Spleen (tissue), 11 donors: ENCODE data around the gene ABHD8. TPM values are rescaled to one million over a fixed set of nuclear protein-coding genes. Genes with fewer than 3 reads are reported as not detected.

Source experiments
- DNase-seq: peaks from one replicate; pipeline ENCODE4 v3.0.0-alpha.2; 2020
- H3K27ac ChIP-seq, 8 donors: fragments of 200-600 bp; sonication (generic) in 7 of 8; 1 replicate in 4 of 8; 2 replicates in 4 of 8; pipeline versions ENCODE4 v1.5.0 to v1.8.0; 2016 to 2021; ENCODE audit warnings: inconsistent platforms in 4 of 8, mild to moderate bottlenecking in 4 of 8, moderate library complexity in 1 of 8
- H3K27me3 ChIP-seq, 7 donors: fragments of 200-600 bp; sonication (generic) in 6 of 7; replicated peaks in 1 of 7; 1 replicate in 4 of 7; 2 replicates in 3 of 7; pipeline versions ENCODE4 v1.5.0 to v1.8.0; 2016 to 2021; ENCODE audit warnings: inconsistent platforms in 3 of 7, mild to moderate bottlenecking in 1 of 7
- H3K36me3 ChIP-seq, 6 donors: fragments of 200-600 bp; sonication (generic) in 5 of 6; 1 replicate in 4 of 6; 2 replicates in 2 of 6; pipeline versions ENCODE4 v1.5.0 to v1.8.0; 2016 to 2021; ENCODE audit warnings: inconsistent platforms in 2 of 6
- H3K4me1 ChIP-seq, 6 donors: fragments of 200-600 bp; sonication (generic) in 5 of 6; 1 replicate in 3 of 6; 2 replicates in 3 of 6; pipeline versions ENCODE4 v1.5.0 to v1.8.0; 2016 to 2021; ENCODE audit warnings: inconsistent platforms in 3 of 6
- H3K4me3 ChIP-seq, 8 donors: fragments of 200-600 bp; sonication (generic) in 7 of 8; 1 replicate in 4 of 8; 2 replicates in 4 of 8; pipeline versions ENCODE4 v1.5.0 to v1.8.0; 2016 to 2021; ENCODE audit warnings: inconsistent platforms in 4 of 8, mild to moderate bottlenecking in 4 of 8, moderate library complexity in 2 of 8
- H3K9me3 ChIP-seq, 8 donors: fragments of 200-600 bp; sonication (generic) in 7 of 8; 1 replicate in 4 of 8; 2 replicates in 4 of 8; pipeline versions ENCODE4 v1.5.0 to v1.8.0; 2016 to 2021; ENCODE audit warnings: inconsistent platforms in 4 of 8
- POLR2A ChIP-seq, 3 donors: fragments of 450-650 bp; IDR thresholded peaks; one replicate each; pipeline ENCODE4 v1.5.1; 2017; ENCODE audit warnings: antibody characterized with exemption in 3 of 3, mild to moderate bottlenecking in 1 of 3
- POLR2AphosphoS5 ChIP-seq, 3 donors: sonication (generic); formaldehyde crosslinking; IDR thresholded peaks; one replicate each; pipeline ENCODE4 v1.5.1; 2017; ENCODE audit warnings: antibody characterized with exemption in 3 of 3
- WGBS, 5 donors: extraction: QIAGEN DNeasy Blood & Tissue Kit in 3 of 5; methylation state at CpG; one replicate each; pipeline versions ENCODE4 v1.1.5 to v1.1.7; 2013 to 2018; 5-methylcytosine and 5-hydroxymethylcytosine counted together
- intact Hi-C: fragments of 100-400 bp; cut with DNase I; formaldehyde crosslinking; loops from one replicate; pipeline ENCODE4 v1.15.0; 2023; ENCODE audit warnings: low total_unique reads
- polyA plus RNA-seq, 3 donors: library from polyadenylated mRNA; stranded (reverse); fragments of 200-250 nt; gene quantifications; one replicate each; pipeline ENCODE4 v1.2.1, GENCODE V29; 2013
- total RNA-seq, 7 donors: library from RNA; depleted of rRNA in 3 of 7; stranded (reverse); fragments of >200 nt in 3 of 7; fragmentation: NEBNext Ultra II Directional in 4 of 7; extraction: Animal tissue kit (Norgen Biotek cat#: 25700) in 4 of 7; gene quantifications; one replicate each; pipeline versions ENCODE4 v1.1.0 to v1.2.1, GENCODE V29; 2016 to 2021
- TF ChIP-seq, protein P1 (sequence below), 11 experiments: fragments of 200-600 bp in 7 of 11; fragments of 450-650 bp in 4 of 11; sonication (generic) in 4 of 11; IDR thresholded peaks in 8 of 11; conservative IDR thresholded peaks in 3 of 11; 1 replicate in 7 of 11; 2 replicates in 4 of 11; pipeline versions ENCODE4 v1.4.0 to v1.8.0; 2016 to 2021; ENCODE audit warnings: antibody characterized with exemption in 11 of 11, inconsistent platforms in 4 of 11, mild to moderate bottlenecking in 1 of 11
- donor health status: healthy with polysubstance abuse.
- donor health status: DM: no; HTN: no; CAD: no; lungs with moderate emphysema.
- donor health status: DM: no; HTN: no; CAD: no.
- donor health status: Bipolar disorder and iron deficiency.
- donor health status: healthy.
- donor health status: DM: no; HTN: no; CAD: no.
- donor health status: DM: yes; HTN: yes; CAD: no.

The ABHD8 gene
- total and polyA plus RNA-seq, 10 donors, result 6.5 to 18.7 (median 12.2) TPM

DNA sequence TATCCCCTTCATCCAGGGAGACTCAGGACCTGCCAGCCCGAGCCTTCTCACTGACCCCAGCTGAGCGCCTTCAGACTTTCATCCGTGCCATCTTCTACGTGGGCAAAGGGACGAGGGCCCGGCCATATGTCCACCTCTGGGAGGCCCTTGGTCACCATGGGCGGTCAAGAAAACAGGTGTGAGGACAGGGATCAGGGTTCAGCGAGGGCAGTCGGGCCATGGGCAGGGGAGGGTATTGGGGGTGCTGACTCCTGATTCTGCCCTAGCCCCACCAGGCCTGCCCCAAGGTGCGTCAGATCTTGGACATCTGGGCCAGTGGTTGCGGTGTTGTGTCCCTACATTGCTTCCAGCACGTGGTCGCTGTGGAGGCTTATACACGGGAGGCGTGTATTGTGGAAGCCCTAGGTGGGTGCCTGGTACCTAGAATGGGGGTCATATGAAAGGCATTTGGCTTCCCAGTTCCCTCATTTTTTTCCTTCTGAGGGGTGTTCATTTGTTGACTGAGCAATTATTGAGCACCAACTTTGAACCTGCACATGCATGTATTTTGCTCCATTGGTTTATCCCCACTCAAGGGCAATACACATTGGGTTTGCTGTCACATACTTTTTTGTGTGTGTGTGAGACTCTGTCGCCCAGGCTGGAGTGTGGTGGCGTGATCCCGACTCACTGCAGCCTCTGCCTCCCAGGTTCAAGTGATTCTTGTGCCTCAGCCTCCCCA lies 17.6 kb downstream of the ABHD8 start:
- Histone ChIP-seq H3K27me3 (peaks cover 0 to 32% (median 14%) of the 10 kb centered on the region in 7 donors), H3K27ac (no peak overlapping the region), H3K4me3 (no peak overlapping the region), H3K4me1 (peaks cover 11 to 36% (median 24%) of the 10 kb centered on the region in 6 donors), H3K36me3 (peaks cover 0 to 25% (median 3%) of the 10 kb centered on the region in 6 donors), H3K9me3 (no peaks in the 10 kb centered on the region)
- TF ChIP-seq POLR2AphosphoS5 (IDR thresholded peaks at IDR 0.05) (no peak), POLR2A (IDR thresholded peaks at IDR 0.05) (no peak)
- TF ChIP-seq, protein P1, sequence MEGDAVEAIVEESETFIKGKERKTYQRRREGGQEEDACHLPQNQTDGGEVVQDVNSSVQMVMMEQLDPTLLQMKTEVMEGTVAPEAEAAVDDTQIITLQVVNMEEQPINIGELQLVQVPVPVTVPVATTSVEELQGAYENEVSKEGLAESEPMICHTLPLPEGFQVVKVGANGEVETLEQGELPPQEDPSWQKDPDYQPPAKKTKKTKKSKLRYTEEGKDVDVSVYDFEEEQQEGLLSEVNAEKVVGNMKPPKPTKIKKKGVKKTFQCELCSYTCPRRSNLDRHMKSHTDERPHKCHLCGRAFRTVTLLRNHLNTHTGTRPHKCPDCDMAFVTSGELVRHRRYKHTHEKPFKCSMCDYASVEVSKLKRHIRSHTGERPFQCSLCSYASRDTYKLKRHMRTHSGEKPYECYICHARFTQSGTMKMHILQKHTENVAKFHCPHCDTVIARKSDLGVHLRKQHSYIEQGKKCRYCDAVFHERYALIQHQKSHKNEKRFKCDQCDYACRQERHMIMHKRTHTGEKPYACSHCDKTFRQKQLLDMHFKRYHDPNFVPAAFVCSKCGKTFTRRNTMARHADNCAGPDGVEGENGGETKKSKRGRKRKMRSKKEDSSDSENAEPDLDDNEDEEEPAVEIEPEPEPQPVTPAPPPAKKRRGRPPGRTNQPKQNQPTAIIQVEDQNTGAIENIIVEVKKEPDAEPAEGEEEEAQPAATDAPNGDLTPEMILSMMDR (IDR thresholded peaks at IDR 0.05 in 8 of 11, conservative IDR thresholded peaks at IDR 0.05 in 3 of 11), result no peak
- no peak for DNase-seq
- intact Hi-C loops, result no loop called here
- WGBS, 5 donors, result 91 to 93% (median 92%) methylated on average over 17 to 18 of the region's 18 CpGs

DNA sequence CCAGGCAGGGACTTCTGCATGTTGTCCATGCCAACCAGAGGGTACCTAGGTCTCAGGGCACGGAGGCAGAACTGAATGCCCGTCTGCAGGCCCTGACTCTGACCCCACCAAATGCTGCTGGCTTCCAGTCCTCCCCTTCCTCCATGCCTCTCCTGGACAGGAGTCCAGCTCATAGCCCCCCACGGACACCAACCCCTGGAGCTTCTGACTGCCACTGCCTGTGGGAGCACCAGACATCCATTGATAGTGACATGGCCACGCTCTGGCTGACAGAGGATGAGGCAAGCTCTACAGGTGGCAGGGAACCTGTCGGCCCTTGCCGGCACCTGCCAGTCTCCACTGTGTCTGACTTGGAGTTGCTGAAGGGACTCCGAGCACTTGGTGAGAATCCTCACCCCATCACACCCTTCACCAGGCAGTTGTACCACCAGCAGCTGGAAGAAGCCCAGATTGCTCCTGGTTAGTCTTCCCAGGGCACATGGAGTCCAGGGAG lies 19.7 kb downstream of the ABHD8 start:
- Histone ChIP-seq H3K9me3 (no peaks in the 10 kb centered on the region), H3K36me3 (peaks cover 0 to 37% (median 5%) of the 10 kb centered on the region in 6 donors), H3K27me3 (peaks cover 0 to 26% (median 14%) of the 10 kb centered on the region in 7 donors), H3K27ac (no peak overlapping the region), H3K4me3 (no peak overlapping the region), H3K4me1 (peaks cover 11 to 24% (median 19%) of the 10 kb centered on the region in 6 donors)
- DNase-seq, result no peak
- 80 to 97% (median 91%) methylated on average over 1 to 7 of the region's 7 CpGs for WGBS, 5 donors
- no peak for TF ChIP-seq POLR2A (IDR thresholded peaks at IDR 0.05)
- no peak for TF ChIP-seq POLR2AphosphoS5 (IDR thresholded peaks at IDR 0.05)
- TF ChIP-seq, protein P1 (IDR thresholded peaks at IDR 0.05 in 8 of 11, conservative IDR thresholded peaks at IDR 0.05 in 3 of 11), result no peak
- intact Hi-C loops, result loop anchor here (2.0 kb wide), 1 partner anchor 217 kb away; no protein-coding TSS in a partner anchor

DNA sequence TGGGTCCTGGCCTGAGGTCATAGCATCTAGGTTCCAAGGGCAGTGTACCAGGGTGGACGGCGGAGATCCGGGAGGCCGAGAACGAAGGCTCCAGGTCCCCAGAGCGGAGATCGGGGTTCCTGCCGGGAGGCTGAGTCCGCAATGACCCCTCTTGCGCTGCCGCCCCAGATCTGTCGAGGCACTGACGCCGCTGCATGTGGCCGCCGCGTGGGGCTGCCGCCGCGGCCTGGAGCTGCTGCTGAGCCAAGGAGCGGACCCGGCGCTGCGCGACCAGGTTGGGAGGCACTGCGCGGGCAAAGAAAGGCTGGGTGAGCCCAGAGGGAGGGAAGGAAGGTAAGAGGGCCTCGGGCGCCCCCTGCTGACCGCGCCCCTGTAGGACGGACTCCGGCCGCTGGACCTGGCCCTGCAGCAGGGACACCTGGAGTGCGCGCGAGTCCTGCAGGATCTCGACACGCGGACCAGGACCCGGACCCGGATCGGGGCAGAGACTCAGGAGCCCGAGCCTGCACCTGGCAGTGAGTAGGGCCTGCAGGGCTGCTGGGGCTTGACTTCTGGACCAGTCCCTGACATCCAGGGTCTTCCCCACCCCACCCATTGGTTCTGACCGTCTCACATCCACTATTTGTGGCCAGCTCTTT lies 20.6 kb downstream of the ABHD8 start:
- WGBS, 5 donors, result 3 to 5% (median 4%) methylated on average over 43 to 45 of the region's 45 CpGs

More for the DNA sequence above, 20.6 kb downstream of the ABHD8 start:
- peaks cover 11 to 24% (median 19%) of the 10 kb centered on the region in 6 donors for H3K4me1 ChIP-seq
- intact Hi-C loops, result loop anchor here (2.0 kb wide), 1 partner anchor 216 kb away; no protein-coding TSS in a partner anchor
- TF ChIP-seq POLR2AphosphoS5 (IDR thresholded peaks at IDR 0.05) (peak; percentile 55 to 78 (median 64)), POLR2A (IDR thresholded peaks at IDR 0.05) (no peak)
- TF ChIP-seq, protein P1 (IDR thresholded peaks at IDR 0.05 in 8 of 11, conservative IDR thresholded peaks at IDR 0.05 in 3 of 11), result peak; percentile 86 to 98 (median 95)
- peak overlapping the region in 4 of 8 donors; percentile 41 to 80 (median 54) for H3K27ac ChIP-seq
- DNase-seq, result peak; percentile 95
- H3K36me3 ChIP-seq, result peaks cover 0 to 47% (median 7%) of the 10 kb centered on the region in 6 donors
- H3K27me3 ChIP-seq, result peaks cover 0 to 24% (median 14%) of the 10 kb centered on the region in 7 donors
- H3K4me3 ChIP-seq, result peak overlapping the region; percentile 37 to 78 (median 57)
- H3K9me3 ChIP-seq, result no peaks in the 10 kb centered on the region
